ENCODE data around the gene CCDC88B. TPM values are rescaled to one million over a fixed set of nuclear protein-coding genes. Genes with fewer than 3 reads are reported as not detected.
A peak's percentile ranks its signal among the peaks of the same experiment; 100 is the strongest.

The CCDC88B gene
- total and polyA plus RNA-seq, 10 of the 15 experiments (the other 5 are each of a cell fraction or from before 2014, with no cell fraction given): 0.24 to 66.0 (median 19.2) TPM

DNA sequence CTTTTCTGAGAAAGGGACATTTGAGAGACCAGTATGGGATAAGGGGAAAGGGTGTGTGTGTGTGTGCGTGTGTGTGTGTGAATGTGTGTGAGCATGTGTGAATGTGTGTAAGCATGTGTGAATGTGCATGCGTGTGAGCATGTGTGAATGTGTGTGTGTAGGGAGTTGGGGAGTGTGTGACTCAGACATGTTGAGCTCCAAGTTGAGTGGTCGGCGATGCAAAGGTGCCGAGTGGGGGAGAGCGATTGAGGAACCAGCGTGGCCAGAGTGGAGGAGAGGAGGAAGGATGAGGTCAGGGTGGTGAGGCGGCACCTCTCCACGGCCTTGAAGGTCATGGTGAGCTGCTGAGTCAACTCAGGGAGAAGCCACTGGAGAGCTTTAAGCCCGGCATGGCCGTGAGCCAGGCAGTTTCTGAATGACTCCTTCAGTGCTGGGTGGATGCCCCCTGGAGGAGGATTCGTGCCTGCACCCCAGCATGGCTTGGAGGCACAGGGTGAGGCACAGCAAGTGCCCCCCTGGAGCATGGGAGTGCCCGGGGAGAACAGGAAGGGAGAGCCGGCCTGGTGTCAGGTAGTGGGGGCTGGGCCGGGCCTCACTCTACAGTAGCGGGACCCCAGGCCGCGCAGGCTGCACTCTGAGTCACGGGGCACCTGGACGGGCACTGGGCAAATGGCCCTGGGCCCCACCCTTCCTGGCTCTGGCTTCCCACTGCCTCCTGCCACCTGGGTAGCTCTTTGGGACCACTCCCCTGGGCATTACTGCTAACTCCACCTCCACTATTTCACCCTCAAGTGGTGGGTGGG is 8.2 kb upstream of the CCDC88B start (continued):
- no peak for TF ChIP-seq BMI1 (IDR thresholded peaks at IDR 0.05; ENCODE audit: borderline replicate concordance)
- TF ChIP-seq TCF12 (IDR thresholded peaks at IDR 0.05; ENCODE audit: low read depth, low read length): peak; percentile 26; the same call in 1 of the 2 replicates
- 0 out of 4 replicates have a peak, but pooled peaks of 1 of the 2 experiments have one; percentile 6 for TF ChIP-seq SRF (IDR thresholded peaks at IDR 0.05; ENCODE audit: low read depth in 2 of 2, low read length in 2 of 2)
- no peak for TF ChIP-seq KLF5 (IDR thresholded peaks at IDR 0.05; ENCODE audit: partially characterized antibody)
- no peak for TF ChIP-seq STAT3 (IDR thresholded peaks at IDR 0.05; ENCODE audit: low read depth, low read length)
- no peak for TF ChIP-seq ZNF274 (IDR thresholded peaks at IDR 0.05; ENCODE audit: insufficient read depth, insufficient read length)
- TF ChIP-seq, protein P1, sequence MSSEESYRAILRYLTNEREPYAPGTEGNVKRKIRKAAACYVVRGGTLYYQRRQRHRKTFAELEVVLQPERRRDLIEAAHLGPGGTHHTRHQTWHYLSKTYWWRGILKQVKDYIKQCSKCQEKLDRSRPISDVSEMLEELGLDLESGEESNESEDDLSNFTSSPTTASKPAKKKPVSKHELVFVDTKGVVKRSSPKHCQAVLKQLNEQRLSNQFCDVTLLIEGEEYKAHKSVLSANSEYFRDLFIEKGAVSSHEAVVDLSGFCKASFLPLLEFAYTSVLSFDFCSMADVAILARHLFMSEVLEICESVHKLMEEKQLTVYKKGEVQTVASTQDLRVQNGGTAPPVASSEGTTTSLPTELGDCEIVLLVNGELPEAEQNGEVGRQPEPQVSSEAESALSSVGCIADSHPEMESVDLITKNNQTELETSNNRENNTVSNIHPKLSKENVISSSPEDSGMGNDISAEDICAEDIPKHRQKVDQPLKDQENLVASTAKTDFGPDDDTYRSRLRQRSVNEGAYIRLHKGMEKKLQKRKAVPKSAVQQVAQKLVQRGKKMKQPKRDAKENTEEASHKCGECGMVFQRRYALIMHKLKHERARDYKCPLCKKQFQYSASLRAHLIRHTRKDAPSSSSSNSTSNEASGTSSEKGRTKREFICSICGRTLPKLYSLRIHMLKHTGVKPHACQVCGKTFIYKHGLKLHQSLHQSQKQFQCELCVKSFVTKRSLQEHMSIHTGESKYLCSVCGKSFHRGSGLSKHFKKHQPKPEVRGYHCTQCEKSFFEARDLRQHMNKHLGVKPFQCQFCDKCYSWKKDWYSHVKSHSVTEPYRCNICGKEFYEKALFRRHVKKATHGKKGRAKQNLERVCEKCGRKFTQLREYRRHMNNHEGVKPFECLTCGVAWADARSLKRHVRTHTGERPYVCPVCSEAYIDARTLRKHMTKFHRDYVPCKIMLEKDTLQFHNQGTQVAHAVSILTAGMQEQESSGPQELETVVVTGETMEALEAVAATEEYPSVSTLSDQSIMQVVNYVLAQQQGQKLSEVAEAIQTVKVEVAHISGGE (CRISPR knock-in tag; IDR thresholded peaks at IDR 0.05): no peak
- no peak for TF ChIP-seq HCFC1 (IDR thresholded peaks at IDR 0.05; ENCODE audit: low read length)
- peak; percentile 34; the same call in 1 of the 2 replicates for TF ChIP-seq ZBED1 (IDR thresholded peaks at IDR 0.05; ENCODE audit: borderline replicate concordance)
- TF ChIP-seq NR2F1 (conservative IDR thresholded peaks at IDR 0.05): peak; percentile 93
- 0 out of 2 replicates have a peak, but pooled peaks have one; percentile 26 for TF ChIP-seq CREM (IDR thresholded peaks at IDR 0.05; ENCODE audit: low read depth)
- TF ChIP-seq, protein P2, sequence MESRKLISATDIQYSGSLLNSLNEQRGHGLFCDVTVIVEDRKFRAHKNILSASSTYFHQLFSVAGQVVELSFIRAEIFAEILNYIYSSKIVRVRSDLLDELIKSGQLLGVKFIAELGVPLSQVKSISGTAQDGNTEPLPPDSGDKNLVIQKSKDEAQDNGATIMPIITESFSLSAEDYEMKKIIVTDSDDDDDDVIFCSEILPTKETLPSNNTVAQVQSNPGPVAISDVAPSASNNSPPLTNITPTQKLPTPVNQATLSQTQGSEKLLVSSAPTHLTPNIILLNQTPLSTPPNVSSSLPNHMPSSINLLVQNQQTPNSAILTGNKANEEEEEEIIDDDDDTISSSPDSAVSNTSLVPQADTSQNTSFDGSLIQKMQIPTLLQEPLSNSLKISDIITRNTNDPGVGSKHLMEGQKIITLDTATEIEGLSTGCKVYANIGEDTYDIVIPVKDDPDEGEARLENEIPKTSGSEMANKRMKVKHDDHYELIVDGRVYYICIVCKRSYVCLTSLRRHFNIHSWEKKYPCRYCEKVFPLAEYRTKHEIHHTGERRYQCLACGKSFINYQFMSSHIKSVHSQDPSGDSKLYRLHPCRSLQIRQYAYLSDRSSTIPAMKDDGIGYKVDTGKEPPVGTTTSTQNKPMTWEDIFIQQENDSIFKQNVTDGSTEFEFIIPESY (IDR thresholded peaks at IDR 0.05): no peak
- TF ChIP-seq, protein P3, sequence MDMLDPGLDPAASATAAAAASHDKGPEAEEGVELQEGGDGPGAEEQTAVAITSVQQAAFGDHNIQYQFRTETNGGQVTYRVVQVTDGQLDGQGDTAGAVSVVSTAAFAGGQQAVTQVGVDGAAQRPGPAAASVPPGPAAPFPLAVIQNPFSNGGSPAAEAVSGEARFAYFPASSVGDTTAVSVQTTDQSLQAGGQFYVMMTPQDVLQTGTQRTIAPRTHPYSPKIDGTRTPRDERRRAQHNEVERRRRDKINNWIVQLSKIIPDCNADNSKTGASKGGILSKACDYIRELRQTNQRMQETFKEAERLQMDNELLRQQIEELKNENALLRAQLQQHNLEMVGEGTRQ (IDR thresholded peaks at IDR 0.05; ENCODE audit: borderline replicate concordance, low read depth, low read length): no peak
- peak; percentile 46 for TF ChIP-seq MEF2B (IDR thresholded peaks at IDR 0.05; ENCODE audit: partially characterized antibody, poor library complexity, severe bottlenecking)
- no peak; the same call in 1 of the 2 replicates for TF ChIP-seq MTA3 (IDR thresholded peaks at IDR 0.05; ENCODE audit: borderline replicate concordance, low read length)
- TF ChIP-seq TAF1 (IDR thresholded peaks at IDR 0.05; ENCODE audit: borderline replicate concordance, low read depth, low read length): no peak
- no peak for TF ChIP-seq CBFB (IDR thresholded peaks at IDR 0.05; ENCODE audit: low read depth)
- TF ChIP-seq, protein P4, sequence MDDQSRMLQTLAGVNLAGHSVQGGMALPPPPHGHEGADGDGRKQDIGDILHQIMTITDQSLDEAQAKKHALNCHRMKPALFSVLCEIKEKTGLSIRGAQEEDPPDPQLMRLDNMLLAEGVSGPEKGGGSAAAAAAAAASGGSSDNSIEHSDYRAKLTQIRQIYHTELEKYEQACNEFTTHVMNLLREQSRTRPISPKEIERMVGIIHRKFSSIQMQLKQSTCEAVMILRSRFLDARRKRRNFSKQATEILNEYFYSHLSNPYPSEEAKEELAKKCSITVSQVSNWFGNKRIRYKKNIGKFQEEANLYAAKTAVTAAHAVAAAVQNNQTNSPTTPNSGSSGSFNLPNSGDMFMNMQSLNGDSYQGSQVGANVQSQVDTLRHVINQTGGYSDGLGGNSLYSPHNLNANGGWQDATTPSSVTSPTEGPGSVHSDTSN (IDR thresholded peaks at IDR 0.05; ENCODE audit: insufficient replicate concordance, low read depth, low read length): peak; percentile 43
- TF ChIP-seq CBX5 (IDR thresholded peaks at IDR 0.05; ENCODE audit: low read depth): no peak
- peak; percentile 38; the same call in 2 of the 3 replicates for TF ChIP-seq POU2F2 (IDR thresholded peaks at IDR 0.05; ENCODE audit: borderline replicate concordance, low read depth, low read length)
- TF ChIP-seq POLR2AphosphoS5 (IDR thresholded peaks at IDR 0.05; ENCODE audit: low read length): no peak
- TF ChIP-seq TCF3 (IDR thresholded peaks at IDR 0.05; ENCODE audit: borderline replicate concordance, insufficient read depth, low read depth, low read length): no peak
